ENCODE results near the gene ANKRD6. TPM values are rescaled to one million over a fixed set of nuclear protein-coding genes. Genes with fewer than 3 reads are reported as not detected.
"Not testable (repeated sequence)": the region's sequence is repeated elsewhere in the genome, so short reads cannot be mapped to it uniquely, and the experiment has no call there.

ANKRD6 gene
- total RNA-seq (1 to 10 TPM; 3.8 to 7.9 TPM), total RNA-seq (7.2 to 10.0 reads per million in 2 donors)

DNA sequence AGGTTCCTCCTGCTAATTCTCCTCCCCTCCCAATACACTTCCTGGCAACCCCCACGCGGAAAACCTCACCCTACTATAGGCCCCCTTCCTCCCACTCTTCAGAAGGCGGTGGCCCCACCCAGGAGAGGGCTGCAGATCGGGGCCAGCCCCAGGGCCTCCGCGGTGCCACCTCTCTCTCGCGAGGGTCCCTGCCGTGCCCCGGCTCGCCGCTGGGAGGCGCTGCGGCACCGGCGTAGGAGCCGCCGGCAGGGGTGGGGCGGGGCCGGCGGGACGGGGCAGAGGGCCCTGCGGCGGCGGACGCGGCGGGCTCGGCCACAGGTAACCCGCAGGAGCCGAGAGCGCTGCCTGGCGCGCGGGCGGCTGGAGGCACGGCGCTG, at the start of gene ANKRD6:
Gene ANKRD6 (plus strand): TSS at position 278 of the 377 bp plus-strand sequence. CDS start 133,825 bp downstream, outside the sequence.
- no peaks in the 10 kb centered on the region for H3K9me3 ChIP-seq (ENCODE audit: control insufficient read depth, low read length, poor library complexity, severe bottlenecking)
- Mint-ChIP-seq H3K27ac (peak within 1 kb of the TSS; percentile 70), H3K36me3 (ENCODE audit: low read depth) (no peaks in the 10 kb centered on the region), H3K27me3 (peaks cover 6% of the 10 kb centered on the region), H3K4me3 (peak within 1 kb of the TSS; percentile 86), H3K4me1 (peaks cover 16% of the 10 kb centered on the region)
- ATAC-seq (peak; percentile 96), DNase-seq (peak; percentile 79 to 89 (median 80))

DNA sequence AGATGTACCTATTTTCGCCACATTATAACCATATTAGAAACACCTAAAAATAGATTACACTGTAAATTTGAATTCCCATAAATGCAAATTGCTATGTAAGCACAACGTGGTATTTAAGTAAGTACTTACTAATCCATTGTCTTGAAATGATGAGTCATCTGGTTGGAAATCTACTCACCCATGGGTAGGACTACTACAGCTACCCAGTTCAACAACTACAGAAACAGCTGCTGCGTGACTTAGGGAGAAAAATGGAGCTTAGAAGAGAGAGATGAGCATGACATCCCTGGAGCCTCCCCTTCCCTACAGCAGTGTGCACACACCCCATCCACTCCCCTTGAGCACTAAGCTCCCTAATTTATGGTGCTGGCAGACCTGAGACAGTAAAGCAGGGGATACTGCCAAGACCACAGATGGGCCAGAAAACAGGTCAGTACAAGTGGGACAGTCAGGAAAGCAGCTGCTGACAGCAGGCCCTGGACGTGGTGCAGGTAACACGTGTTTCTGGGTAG, 47.7 kb upstream of the ANKRD6 start:
- no peak for ATAC-seq
- H3K27me3 Mint-ChIP-seq: no peaks in the 10 kb centered on the region
- no peaks in the 10 kb centered on the region for H3K9me3 ChIP-seq (ENCODE audit: control insufficient read depth, low read length, poor library complexity, severe bottlenecking)

DNA sequence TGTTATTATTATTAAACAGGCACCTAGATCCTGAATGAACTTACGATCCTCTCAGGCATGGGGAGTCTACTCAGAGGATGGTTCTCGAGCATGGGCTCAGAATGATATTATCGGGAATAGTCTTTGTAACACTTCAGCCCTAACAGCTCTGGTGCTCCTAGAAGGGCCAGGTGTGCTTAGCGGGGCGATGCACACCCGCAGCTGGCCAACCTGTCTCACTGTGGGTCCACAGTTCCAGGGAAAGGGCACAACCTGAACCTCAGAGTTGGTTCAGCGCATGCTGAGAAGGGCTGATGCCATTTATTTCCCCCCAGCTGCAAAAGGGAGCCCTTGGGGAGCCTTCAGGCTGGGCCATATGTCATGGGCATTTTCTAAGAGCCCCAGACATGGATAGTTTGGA, 47.1 kb upstream of the ANKRD6 start:
- Mint-ChIP-seq H3K4me3 (no peak overlapping the region), H3K36me3 (ENCODE audit: low read depth) (peaks cover 1% of the 10 kb centered on the region), H3K27me3 (no peaks in the 10 kb centered on the region), H3K4me1 (peaks cover 5% of the 10 kb centered on the region), H3K27ac (no peak overlapping the region)
- DNase-seq (no peak), ATAC-seq (no peak)
- no peaks in the 10 kb centered on the region for H3K9me3 ChIP-seq (ENCODE audit: control insufficient read depth, low read length, poor library complexity, severe bottlenecking)

More for the DNA sequence above, 47.7 kb upstream of the ANKRD6 start:
- H3K27ac Mint-ChIP-seq: no peak overlapping the region
- DNase-seq: no peak
- H3K4me3 Mint-ChIP-seq: no peak overlapping the region
- peaks cover 5% of the 10 kb centered on the region for H3K4me1 Mint-ChIP-seq
- no peaks in the 10 kb centered on the region for H3K36me3 Mint-ChIP-seq (ENCODE audit: low read depth)

DNA sequence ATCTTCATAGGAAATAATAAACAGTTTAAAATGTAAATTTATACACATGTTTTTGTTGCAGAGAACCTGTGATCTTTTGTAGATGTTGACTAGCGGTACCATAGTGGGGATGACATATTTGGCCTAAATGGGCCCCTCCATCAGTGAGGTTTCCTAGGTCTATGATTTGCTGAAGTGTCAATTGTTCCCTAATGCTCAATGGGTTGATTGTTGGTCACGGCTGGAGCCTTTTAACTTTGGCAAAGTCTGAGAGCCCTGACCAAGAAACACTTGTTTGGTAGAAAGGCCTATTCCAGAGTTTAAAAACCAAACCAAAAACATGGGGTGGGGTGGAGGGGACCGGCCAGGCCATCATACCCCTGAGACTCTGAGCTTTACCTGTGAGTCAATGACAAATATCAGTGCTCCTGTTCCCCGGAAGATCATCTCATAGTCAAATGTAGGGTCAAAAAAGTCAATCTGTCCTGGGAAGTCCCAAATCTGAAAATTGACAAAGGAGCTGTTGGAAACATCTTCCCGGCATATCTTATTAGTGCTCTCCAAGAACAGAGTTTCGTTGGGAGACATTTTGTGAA, 45.9 kb upstream of the ANKRD6 start:
- no peak for DNase-seq
- Mint-ChIP-seq H3K4me1 (peaks cover 3% of the 10 kb centered on the region), H3K27ac (no peak overlapping the region), H3K36me3 (ENCODE audit: low read depth) (peaks cover 2% of the 10 kb centered on the region), H3K27me3 (no peaks in the 10 kb centered on the region), H3K4me3 (no peak overlapping the region)
- H3K9me3 ChIP-seq (ENCODE audit: control insufficient read depth, low read length, poor library complexity, severe bottlenecking): no peaks in the 10 kb centered on the region
- ATAC-seq: no peak

DNA sequence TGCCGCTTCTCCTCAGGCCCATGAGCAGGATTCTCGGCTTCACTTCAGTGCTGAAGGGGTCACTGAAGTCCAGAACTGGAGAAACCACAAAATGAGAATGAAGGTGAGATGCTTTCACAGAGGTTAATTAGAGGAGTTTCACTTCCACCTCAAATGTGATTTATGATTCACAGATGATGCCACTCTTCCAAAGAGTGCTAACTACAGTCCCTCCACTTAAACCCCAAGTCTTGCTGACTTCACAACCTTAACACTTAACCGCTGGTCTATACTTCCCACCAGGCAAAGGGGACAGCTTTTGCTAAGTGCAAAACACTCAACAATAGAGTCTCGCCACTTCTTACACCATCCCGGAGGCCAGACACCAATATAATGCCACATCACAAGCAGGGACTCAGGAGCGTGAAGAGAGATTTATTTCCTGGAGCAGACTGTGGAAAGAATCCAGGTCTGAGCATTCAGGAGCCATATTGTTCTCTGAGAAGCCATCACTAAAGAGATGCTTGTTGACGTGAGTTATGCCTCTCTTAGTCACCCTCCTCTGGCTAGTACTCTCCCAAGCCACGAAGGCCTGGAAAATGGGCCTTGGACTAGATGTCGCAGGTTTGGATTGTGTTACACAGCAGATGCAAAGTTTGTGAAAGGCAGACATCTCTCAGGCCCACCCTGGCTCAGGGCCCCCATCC, 45.3 kb upstream of the ANKRD6 start:
- ATAC-seq (no peak), DNase-seq (no peak)
- Mint-ChIP-seq H3K27ac (no peak overlapping the region), H3K36me3 (ENCODE audit: low read depth) (peaks cover 2% of the 10 kb centered on the region), H3K4me3 (no peak overlapping the region), H3K27me3 (no peaks in the 10 kb centered on the region), H3K4me1 (peaks cover 3% of the 10 kb centered on the region)
- no peaks in the 10 kb centered on the region for H3K9me3 ChIP-seq (ENCODE audit: control insufficient read depth, low read length, poor library complexity, severe bottlenecking)

DNA sequence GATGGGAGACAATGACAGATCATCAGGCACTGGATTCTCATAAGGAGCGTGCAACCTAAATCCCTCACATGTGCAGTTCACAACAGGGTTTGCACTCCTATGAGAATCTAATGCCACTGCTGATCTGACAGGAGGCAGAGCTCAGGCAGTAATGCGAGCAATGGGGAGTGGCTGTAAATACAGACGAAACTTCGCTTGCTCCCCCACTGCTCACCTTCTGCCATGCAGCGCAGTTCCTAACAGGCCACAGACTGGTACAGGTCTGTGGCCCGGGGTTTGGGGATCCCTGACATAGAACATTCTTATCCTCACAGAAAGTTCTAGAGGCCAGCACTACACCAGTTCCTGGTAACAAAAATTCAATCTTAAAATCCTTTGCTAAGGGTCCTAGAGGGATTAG, 44.1 kb upstream of the ANKRD6 start:
- no peaks in the 10 kb centered on the region for H3K9me3 ChIP-seq (ENCODE audit: control insufficient read depth, low read length, poor library complexity, severe bottlenecking)
- H3K4me3 Mint-ChIP-seq: no peak overlapping the region
- peaks cover 3% of the 10 kb centered on the region for H3K4me1 Mint-ChIP-seq
- ATAC-seq (no peak), DNase-seq (no peak)
- H3K27me3 Mint-ChIP-seq: no peaks in the 10 kb centered on the region
- peaks cover 4% of the 10 kb centered on the region for H3K36me3 Mint-ChIP-seq (ENCODE audit: low read depth)
- no peak overlapping the region for H3K27ac Mint-ChIP-seq

DNA sequence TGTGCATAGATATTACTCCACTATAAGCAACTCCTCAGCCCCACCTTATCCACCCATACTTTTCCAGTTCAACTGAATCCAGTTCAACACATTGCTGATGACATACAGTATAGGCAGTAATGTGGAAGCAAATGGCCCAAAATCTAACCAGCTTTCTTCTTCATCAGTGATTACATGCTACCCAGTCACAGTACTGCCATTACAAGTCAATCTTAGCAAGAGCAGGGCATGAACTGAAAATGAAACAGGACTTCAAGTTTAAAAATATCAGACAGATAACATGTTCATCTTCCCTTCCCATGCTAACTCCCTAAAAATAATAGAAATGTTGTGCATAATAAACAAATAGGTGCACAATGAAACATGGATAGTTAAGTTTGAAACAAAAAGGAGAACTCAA, 40.1 kb upstream of the ANKRD6 start:
- Mint-ChIP-seq H3K27me3 (no peaks in the 10 kb centered on the region), H3K27ac (no peak overlapping the region), H3K4me3 (no peak overlapping the region), H3K36me3 (ENCODE audit: low read depth) (peaks cover 4% of the 10 kb centered on the region), H3K4me1 (peaks cover 2% of the 10 kb centered on the region)
- ATAC-seq (no peak), DNase-seq (no peak)
- H3K9me3 ChIP-seq (ENCODE audit: control insufficient read depth, low read length, poor library complexity, severe bottlenecking): no peaks in the 10 kb centered on the region

DNA sequence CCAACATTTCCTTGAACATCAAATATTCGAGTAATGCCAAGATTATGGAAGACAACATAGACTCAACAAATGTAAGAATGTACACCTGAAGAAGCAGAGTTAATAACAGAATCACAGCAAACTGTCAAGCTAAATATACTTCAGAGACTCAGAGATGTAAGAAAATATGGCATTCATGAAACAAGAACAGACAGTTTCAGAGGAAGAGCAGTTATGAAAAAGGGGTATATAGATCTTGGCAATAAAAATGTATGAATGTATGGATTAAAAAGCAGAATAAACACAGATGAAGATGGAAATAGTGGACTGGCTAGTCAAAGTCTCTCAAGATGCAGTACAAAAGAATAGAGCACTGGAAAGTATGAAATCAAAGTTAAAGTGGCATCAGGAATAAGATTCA, 39.3 kb upstream of the ANKRD6 start:
- no peak for DNase-seq
- H3K9me3 ChIP-seq (ENCODE audit: control insufficient read depth, low read length, poor library complexity, severe bottlenecking): no peaks in the 10 kb centered on the region
- H3K27ac Mint-ChIP-seq: no peak overlapping the region
- peaks cover 2% of the 10 kb centered on the region for H3K4me1 Mint-ChIP-seq
- ATAC-seq: no peak
- no peaks in the 10 kb centered on the region for H3K27me3 Mint-ChIP-seq
- peaks cover 4% of the 10 kb centered on the region for H3K36me3 Mint-ChIP-seq (ENCODE audit: low read depth)
- H3K4me3 Mint-ChIP-seq: no peak overlapping the region

DNA sequence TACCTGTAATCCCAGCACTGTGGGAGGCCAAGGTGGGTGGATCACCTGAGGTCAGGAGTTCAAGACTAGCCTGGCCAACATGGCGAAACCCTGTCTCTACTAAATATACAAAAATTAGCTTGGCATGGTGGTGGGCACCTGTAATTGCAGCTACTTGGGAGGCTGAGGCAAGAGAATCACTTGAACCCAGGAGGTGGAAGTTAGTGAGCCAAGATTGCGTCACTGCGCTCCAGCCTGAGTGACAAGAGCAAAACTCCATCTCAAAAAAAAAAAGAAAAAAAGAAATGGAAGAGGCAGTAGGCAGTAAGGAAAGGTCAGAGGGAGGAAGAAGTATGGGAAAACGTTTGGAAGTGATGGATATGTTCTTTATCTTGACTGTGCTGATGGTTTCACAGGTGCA, 35.1 kb upstream of the ANKRD6 start:
- not testable (repeated sequence) for DNase-seq; ATAC-seq; H3K27me3 Mint-ChIP-seq; H3K36me3 Mint-ChIP-seq (ENCODE audit: low read depth); H3K9me3 ChIP-seq (ENCODE audit: control insufficient read depth, low read length, poor library complexity, severe bottlenecking); H3K4me1 Mint-ChIP-seq; H3K4me3 Mint-ChIP-seq; H3K27ac Mint-ChIP-seq

DNA sequence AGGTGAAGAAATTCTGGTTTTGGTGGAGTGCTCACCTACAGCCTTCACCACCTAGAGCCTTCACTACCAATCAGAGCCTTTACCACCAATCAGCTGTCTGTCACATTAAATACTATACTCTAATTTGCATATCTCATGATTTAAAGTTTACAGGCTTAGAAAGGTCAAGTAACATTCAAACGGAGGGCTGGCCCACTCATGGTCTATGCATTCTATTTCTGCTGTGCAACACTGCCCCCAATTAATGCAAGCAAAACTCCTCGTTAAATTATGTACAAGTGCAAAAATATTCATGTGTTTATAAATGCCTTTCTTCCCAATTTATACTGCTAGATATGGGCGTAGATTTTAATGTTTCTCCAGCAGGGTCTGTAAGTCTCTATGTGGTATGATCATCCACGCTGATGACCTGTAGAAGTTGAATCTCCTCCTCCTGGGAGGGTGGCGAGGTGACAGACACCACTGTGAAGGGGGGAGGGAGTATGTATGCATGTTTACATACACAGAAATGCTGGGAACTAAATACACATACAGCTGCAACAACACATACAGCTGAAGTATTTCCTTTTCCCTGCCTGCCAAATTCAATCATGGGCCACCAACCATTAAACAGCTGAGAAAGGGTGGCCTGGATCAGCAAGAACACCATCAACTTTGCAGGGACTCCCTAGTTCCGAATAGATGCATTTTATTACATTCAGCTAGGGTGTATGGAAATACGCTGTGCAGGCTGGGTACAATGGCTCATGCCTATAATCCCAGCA, 34.0 kb upstream of the ANKRD6 start:
- no peak overlapping the region for H3K4me3 Mint-ChIP-seq
- no peaks in the 10 kb centered on the region for H3K36me3 Mint-ChIP-seq (ENCODE audit: low read depth)
- ATAC-seq: no peak
- peaks cover 8% of the 10 kb centered on the region for H3K4me1 Mint-ChIP-seq
- no peaks in the 10 kb centered on the region for H3K27me3 Mint-ChIP-seq
- no peak overlapping the region for H3K27ac Mint-ChIP-seq
- DNase-seq: no peak
- no peaks in the 10 kb centered on the region for H3K9me3 ChIP-seq (ENCODE audit: control insufficient read depth, low read length, poor library complexity, severe bottlenecking)

DNA sequence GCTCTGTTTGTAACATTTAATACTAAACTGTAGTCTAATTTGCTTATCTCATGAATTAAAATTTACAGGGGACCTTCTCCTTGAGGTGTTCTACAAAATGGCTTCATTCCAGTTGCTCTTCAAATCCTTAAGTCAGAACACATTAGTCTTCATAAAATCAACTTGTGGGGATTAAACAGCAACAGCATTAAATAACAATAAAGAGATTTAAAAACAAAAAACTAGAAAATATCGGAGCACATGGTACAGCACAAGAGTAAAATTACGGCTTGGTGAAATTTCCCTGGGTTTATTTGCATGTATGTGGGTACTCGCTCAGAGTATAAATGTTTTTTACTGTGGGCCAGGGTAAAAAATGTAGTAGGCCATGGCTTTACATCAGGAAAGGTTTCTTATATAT, 32.9 kb upstream of the ANKRD6 start:
- H3K27ac Mint-ChIP-seq: no peak overlapping the region
- peaks cover 8% of the 10 kb centered on the region for H3K4me1 Mint-ChIP-seq
- no peak overlapping the region for H3K4me3 Mint-ChIP-seq
- no peak for ATAC-seq
- DNase-seq: no peak
- no peaks in the 10 kb centered on the region for H3K27me3 Mint-ChIP-seq
- no peaks in the 10 kb centered on the region for H3K9me3 ChIP-seq (ENCODE audit: control insufficient read depth, low read length, poor library complexity, severe bottlenecking)
- H3K36me3 Mint-ChIP-seq (ENCODE audit: low read depth): no peaks in the 10 kb centered on the region

DNA sequence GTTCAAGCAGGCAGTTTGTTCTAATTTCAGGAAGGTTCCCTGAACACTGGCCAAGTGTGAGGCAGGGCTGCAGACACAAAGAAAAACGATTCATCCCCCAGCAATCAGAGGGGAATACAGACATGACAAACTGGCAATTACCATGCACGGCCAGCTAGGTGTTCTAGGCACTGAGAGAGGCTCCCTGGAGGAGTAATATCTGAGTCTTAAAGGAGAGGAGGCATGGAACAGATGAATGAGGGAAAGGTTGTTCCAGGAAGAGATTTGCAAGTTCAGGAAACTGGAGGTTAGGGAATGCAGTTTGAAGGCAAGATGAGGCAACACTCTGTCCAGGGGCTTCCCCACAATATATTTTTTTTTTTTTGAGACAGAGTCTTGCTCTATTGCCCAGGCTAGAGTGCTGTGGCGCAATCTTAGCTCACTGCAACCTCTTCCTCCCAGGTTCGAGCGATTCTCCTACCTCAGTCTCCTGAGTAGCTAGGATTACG, 32.0 kb upstream of the ANKRD6 start:
- no peak for DNase-seq
- no peak overlapping the region for H3K4me3 Mint-ChIP-seq
- no peaks in the 10 kb centered on the region for H3K9me3 ChIP-seq (ENCODE audit: control insufficient read depth, low read length, poor library complexity, severe bottlenecking)
- H3K27ac Mint-ChIP-seq: no peak overlapping the region
- H3K4me1 Mint-ChIP-seq: peaks cover 8% of the 10 kb centered on the region
- no peak for ATAC-seq
- H3K27me3 Mint-ChIP-seq: peaks cover 3% of the 10 kb centered on the region
- no peaks in the 10 kb centered on the region for H3K36me3 Mint-ChIP-seq (ENCODE audit: low read depth)

DNA sequence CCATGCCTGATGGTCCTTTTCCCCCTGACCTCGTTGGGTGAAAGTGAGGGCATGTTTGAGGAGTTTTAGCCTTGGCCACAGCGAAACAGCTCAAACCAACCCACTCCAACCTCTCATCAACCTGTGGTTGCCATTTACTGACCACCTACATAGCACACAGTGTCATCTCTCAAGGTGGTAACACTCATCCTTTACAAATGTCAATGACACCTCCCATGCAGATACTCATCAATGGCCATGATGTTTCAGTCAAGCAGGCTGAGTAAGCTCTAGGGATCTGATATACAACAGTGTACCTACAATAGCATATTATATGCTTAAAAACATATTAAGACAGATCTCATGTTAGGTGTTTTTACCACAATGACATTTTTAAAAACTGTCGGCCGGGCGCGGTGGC, 30.2 kb upstream of the ANKRD6 start:
- H3K9me3 ChIP-seq (ENCODE audit: control insufficient read depth, low read length, poor library complexity, severe bottlenecking): no peaks in the 10 kb centered on the region
- Mint-ChIP-seq H3K4me1 (peaks cover 11% of the 10 kb centered on the region), H3K27ac (no peak overlapping the region), H3K27me3 (peaks cover 7% of the 10 kb centered on the region), H3K36me3 (ENCODE audit: low read depth) (no peaks in the 10 kb centered on the region), H3K4me3 (no peak overlapping the region)
- no peak for DNase-seq
- no peak for ATAC-seq

Data from T-helper 17 cell (primary cell).